ENCODE data around the gene CARTPT. TPM values are rescaled to one million over a fixed set of nuclear protein-coding genes. Genes with fewer than 3 reads are reported as not detected.

Gene CARTPT
- total and polyA plus RNA-seq, 10 of the 15 experiments (the other 5 are each of a cell fraction or from before 2014, with no cell fraction given): not detected

DNA sequence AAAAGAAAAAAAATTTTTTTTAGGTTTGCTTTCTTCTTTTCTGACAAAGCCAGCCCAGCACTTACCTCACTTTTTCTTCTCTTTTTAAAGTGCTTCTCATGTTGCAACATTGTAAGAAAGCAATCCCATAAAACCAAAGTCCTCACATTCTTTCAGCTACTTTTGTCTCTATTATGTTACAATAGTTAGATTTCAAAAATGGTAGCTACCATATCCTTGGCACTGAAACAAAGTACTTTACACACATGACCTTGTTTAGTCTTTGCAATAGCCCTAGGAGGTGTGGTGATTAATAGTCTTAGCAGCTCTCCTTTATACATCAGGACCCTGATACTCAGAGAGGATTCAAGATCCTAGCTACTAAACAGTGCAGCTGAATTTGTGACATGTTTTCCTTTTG, 23.5 kb upstream of the CARTPT start:
- no peaks in the 10 kb centered on the region for H3K79me2 ChIP-seq (ENCODE audit: control insufficient read depth, insufficient read depth, low read length)
- CTCF ChIA-PET: interaction anchor here (1.0 kb wide), 1 partner anchor 10 kb away, joined by 3 read pairs; no protein-coding TSS in a partner anchor
- no peak overlapping the region for H2AFZ ChIP-seq (ENCODE audit: control insufficient read depth, low read depth, low read length)
- TF ChIP-seq, protein P1, sequence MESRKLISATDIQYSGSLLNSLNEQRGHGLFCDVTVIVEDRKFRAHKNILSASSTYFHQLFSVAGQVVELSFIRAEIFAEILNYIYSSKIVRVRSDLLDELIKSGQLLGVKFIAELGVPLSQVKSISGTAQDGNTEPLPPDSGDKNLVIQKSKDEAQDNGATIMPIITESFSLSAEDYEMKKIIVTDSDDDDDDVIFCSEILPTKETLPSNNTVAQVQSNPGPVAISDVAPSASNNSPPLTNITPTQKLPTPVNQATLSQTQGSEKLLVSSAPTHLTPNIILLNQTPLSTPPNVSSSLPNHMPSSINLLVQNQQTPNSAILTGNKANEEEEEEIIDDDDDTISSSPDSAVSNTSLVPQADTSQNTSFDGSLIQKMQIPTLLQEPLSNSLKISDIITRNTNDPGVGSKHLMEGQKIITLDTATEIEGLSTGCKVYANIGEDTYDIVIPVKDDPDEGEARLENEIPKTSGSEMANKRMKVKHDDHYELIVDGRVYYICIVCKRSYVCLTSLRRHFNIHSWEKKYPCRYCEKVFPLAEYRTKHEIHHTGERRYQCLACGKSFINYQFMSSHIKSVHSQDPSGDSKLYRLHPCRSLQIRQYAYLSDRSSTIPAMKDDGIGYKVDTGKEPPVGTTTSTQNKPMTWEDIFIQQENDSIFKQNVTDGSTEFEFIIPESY (IDR thresholded peaks at IDR 0.05): no peak
- TF ChIP-seq TCF12 (IDR thresholded peaks at IDR 0.05; ENCODE audit: low read depth, low read length): no peak
- no peak for TF ChIP-seq FOS (IDR thresholded peaks at IDR 0.05; ENCODE audit: borderline replicate concordance, extremely low read depth, insufficient read length)
- no peak for TF ChIP-seq MTA2 (IDR thresholded peaks at IDR 0.05; ENCODE audit: low read depth)
- no peak for TF ChIP-seq NRF1 (conservative IDR thresholded peaks at IDR 0.05; ENCODE audit: low read depth, low read length)
- TF ChIP-seq, protein P2, sequence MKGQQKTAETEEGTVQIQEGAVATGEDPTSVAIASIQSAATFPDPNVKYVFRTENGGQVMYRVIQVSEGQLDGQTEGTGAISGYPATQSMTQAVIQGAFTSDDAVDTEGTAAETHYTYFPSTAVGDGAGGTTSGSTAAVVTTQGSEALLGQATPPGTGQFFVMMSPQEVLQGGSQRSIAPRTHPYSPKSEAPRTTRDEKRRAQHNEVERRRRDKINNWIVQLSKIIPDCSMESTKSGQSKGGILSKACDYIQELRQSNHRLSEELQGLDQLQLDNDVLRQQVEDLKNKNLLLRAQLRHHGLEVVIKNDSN (IDR thresholded peaks at IDR 0.05; ENCODE audit: borderline replicate concordance, extremely low read length, insufficient read depth, low read depth, low read length): no peak
- no peak for TF ChIP-seq EP300 (IDR thresholded peaks at IDR 0.05; ENCODE audit: borderline replicate concordance in 1 of 2, control insufficient read depth in 1 of 2, low read depth in 2 of 2, low read length in 2 of 2)
- TF ChIP-seq, protein P3, sequence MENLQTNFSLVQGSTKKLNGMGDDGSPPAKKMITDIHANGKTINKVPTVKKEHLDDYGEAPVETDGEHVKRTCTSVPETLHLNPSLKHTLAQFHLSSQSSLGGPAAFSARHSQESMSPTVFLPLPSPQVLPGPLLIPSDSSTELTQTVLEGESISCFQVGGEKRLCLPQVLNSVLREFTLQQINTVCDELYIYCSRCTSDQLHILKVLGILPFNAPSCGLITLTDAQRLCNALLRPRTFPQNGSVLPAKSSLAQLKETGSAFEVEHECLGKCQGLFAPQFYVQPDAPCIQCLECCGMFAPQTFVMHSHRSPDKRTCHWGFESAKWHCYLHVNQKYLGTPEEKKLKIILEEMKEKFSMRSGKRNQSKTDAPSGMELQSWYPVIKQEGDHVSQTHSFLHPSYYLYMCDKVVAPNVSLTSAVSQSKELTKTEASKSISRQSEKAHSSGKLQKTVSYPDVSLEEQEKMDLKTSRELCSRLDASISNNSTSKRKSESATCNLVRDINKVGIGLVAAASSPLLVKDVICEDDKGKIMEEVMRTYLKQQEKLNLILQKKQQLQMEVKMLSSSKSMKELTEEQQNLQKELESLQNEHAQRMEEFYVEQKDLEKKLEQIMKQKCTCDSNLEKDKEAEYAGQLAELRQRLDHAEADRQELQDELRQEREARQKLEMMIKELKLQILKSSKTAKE (IDR thresholded peaks at IDR 0.05; ENCODE audit: low read depth, poor library complexity, severe bottlenecking): no peak
- no peak for TF ChIP-seq ZBED1 (IDR thresholded peaks at IDR 0.05; ENCODE audit: borderline replicate concordance)
- TF ChIP-seq, protein P4, sequence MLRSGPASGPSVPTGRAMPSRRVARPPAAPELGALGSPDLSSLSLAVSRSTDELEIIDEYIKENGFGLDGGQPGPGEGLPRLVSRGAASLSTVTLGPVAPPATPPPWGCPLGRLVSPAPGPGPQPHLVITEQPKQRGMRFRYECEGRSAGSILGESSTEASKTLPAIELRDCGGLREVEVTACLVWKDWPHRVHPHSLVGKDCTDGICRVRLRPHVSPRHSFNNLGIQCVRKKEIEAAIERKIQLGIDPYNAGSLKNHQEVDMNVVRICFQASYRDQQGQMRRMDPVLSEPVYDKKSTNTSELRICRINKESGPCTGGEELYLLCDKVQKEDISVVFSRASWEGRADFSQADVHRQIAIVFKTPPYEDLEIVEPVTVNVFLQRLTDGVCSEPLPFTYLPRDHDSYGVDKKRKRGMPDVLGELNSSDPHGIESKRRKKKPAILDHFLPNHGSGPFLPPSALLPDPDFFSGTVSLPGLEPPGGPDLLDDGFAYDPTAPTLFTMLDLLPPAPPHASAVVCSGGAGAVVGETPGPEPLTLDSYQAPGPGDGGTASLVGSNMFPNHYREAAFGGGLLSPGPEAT (IDR thresholded peaks at IDR 0.05; ENCODE audit: low read depth): no peak
- no peak for TF ChIP-seq ZSCAN29 (IDR thresholded peaks at IDR 0.05)
- TF ChIP-seq, protein P5, sequence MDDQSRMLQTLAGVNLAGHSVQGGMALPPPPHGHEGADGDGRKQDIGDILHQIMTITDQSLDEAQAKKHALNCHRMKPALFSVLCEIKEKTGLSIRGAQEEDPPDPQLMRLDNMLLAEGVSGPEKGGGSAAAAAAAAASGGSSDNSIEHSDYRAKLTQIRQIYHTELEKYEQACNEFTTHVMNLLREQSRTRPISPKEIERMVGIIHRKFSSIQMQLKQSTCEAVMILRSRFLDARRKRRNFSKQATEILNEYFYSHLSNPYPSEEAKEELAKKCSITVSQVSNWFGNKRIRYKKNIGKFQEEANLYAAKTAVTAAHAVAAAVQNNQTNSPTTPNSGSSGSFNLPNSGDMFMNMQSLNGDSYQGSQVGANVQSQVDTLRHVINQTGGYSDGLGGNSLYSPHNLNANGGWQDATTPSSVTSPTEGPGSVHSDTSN (IDR thresholded peaks at IDR 0.05; ENCODE audit: insufficient replicate concordance, low read depth, low read length): no peak
- TF ChIP-seq POLR2A (IDR thresholded peaks at IDR 0.05; ENCODE audit: low read depth, low read length): no peak
- TF ChIP-seq RAD21 (IDR thresholded peaks at IDR 0.05; ENCODE audit: insufficient read depth, low read depth, low read length): no peak
- no peak for TF ChIP-seq BCL11A (IDR thresholded peaks at IDR 0.05; ENCODE audit: low read depth, low read length)
- POLR2A ChIA-PET: no interaction called here
- RAD21 ChIA-PET (ENCODE audit: unreplicated experiment): no interaction called here
- SMC1A ChIA-PET (ENCODE audit: uncharacterized antibody, unreplicated experiment): no interaction called here
- no peak overlapping the region for H3K4me2 ChIP-seq (ENCODE audit: control insufficient read depth, insufficient read depth)
- H3K9ac ChIP-seq (ENCODE audit: control insufficient read depth, insufficient read depth, low read length): no peak overlapping the region
- intact Hi-C loops (cut with micrococcal nuclease; ENCODE audit: unreplicated experiment) (no loop called here), in situ Hi-C loops (cut with MboI) (no loop called here)
- DNase-seq (ENCODE audit: low read depth, low spot score) (no peak), FAIRE-seq (no peak), ATAC-seq (no peak)
- peaks cover 0 to 2% of the 10 kb centered on the region in 2 experiments; a peak in 3 of 4 replicates for H3K27me3 ChIP-seq (replicated peaks in 1 of 2; ENCODE audit: control insufficient read depth in 2 of 2, insufficient read depth in 2 of 2, low read length in 1 of 2)
- no peaks in the 10 kb centered on the region for H3K36me3 ChIP-seq (ENCODE audit: control insufficient read depth in 2 of 2, insufficient read depth in 2 of 2, low read length in 1 of 2)
- H4K20me1 ChIP-seq (ENCODE audit: control insufficient read depth, insufficient read depth): no peaks in the 10 kb centered on the region
- H3K9me3 ChIP-seq (replicated peaks; ENCODE audit: control insufficient read depth, insufficient read depth, low read length): no peaks in the 10 kb centered on the region
- H3K4me3 ChIP-seq: no peak overlapping the region
- BruUV-seq (replicated peaks): no TSS peak
- no peak overlapping the region for H3K27ac ChIP-seq (ENCODE audit: control insufficient read depth, insufficient read depth)
- no peaks in the 10 kb centered on the region for H3K4me1 ChIP-seq (ENCODE audit: control insufficient read depth, insufficient read depth, low read length)

Data from GM12878 (cell line).